Spleen (tissue), 7 donors: ENCODE data around the gene CPSF7.
"Not testable (repeated sequence)": the region's sequence is repeated elsewhere in the genome, so short reads cannot be mapped to it uniquely, and the experiment has no call there.

Experiments used
- POLR2A ChIP-seq, 3 donors: fragments of 450-650 bp; IDR thresholded peaks; one replicate each; pipeline ENCODE4 v1.5.1; 2017; ENCODE audit warnings: antibody characterized with exemption in 3 of 3, mild to moderate bottlenecking in 1 of 3
- POLR2AphosphoS5 ChIP-seq, 3 donors: sonication (generic); formaldehyde crosslinking; IDR thresholded peaks; one replicate each; pipeline ENCODE4 v1.5.1; 2017; ENCODE audit warnings: antibody characterized with exemption in 3 of 3
- TF ChIP-seq, protein P1 (sequence below), 11 experiments: fragments of 200-600 bp in 7 of 11; fragments of 450-650 bp in 4 of 11; sonication (generic) in 4 of 11; IDR thresholded peaks in 8 of 11; conservative IDR thresholded peaks in 3 of 11; 1 replicate in 7 of 11; 2 replicates in 4 of 11; pipeline versions ENCODE4 v1.4.0 to v1.8.0; 2016 to 2021; ENCODE audit warnings: antibody characterized with exemption in 11 of 11, inconsistent platforms in 4 of 11, mild to moderate bottlenecking in 1 of 11
- donor health status: DM: no; HTN: no; CAD: no; lungs with moderate emphysema.
- donor health status: DM: no; HTN: no; CAD: no.
- donor health status: DM: no; HTN: no; CAD: no.

DNA sequence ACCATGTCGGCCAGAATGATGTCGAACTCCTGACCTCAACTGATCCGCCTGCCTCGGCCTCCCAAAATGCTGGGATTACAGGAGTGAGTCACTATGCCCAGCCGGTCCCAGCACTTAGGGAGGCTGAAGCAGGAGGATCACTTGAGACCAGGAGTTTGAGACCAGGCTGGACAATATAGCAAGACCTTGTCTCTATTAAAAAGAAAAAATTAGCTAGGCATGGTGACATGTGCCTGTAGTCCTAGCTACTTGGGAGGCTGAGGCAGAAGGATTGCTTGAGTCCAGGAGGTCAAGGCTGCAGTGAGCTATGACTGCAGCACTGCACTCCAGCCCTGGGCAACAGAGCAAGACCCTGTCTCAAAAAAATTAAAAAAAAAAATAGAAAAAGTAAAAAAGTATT is 45.9 kb downstream of the CPSF7 start:
- not testable (repeated sequence) for TF ChIP-seq POLR2AphosphoS5, POLR2A (IDR thresholded peaks at IDR 0.05)
- TF ChIP-seq, protein P1, sequence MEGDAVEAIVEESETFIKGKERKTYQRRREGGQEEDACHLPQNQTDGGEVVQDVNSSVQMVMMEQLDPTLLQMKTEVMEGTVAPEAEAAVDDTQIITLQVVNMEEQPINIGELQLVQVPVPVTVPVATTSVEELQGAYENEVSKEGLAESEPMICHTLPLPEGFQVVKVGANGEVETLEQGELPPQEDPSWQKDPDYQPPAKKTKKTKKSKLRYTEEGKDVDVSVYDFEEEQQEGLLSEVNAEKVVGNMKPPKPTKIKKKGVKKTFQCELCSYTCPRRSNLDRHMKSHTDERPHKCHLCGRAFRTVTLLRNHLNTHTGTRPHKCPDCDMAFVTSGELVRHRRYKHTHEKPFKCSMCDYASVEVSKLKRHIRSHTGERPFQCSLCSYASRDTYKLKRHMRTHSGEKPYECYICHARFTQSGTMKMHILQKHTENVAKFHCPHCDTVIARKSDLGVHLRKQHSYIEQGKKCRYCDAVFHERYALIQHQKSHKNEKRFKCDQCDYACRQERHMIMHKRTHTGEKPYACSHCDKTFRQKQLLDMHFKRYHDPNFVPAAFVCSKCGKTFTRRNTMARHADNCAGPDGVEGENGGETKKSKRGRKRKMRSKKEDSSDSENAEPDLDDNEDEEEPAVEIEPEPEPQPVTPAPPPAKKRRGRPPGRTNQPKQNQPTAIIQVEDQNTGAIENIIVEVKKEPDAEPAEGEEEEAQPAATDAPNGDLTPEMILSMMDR (IDR thresholded peaks at IDR 0.05 in 8 of 11, conservative IDR thresholded peaks at IDR 0.05 in 3 of 11), result not testable (repeated sequence)
